ENCODE results near the gene APOD. TPM values are rescaled to one million over a fixed set of nuclear protein-coding genes. Genes with fewer than 3 reads are reported as not detected.
A peak's percentile ranks its signal among the peaks of the same experiment; 100 is the strongest.

Gene APOD
- total and polyA plus RNA-seq, 7 donors = 265 to 629 (median 370) TPM

- intact Hi-C loops (cut with DNase I) = no loop called here
- Histone ChIP-seq H3K4me3 (no peak overlapping the region), H3K4me1 (peaks cover 31% of the 10 kb centered on the region), H3K27me3 (ENCODE audit: insufficient read depth in 3 of 3, low read length in 2 of 3) (no peaks in the 10 kb centered on the region), H3K9me3 (no peaks in the 10 kb centered on the region), H3K36me3 (ENCODE audit: insufficient read depth in 1 of 2, low read depth in 1 of 2) (peaks cover 0 to 10% of the 10 kb centered on the region in 2 donors), H3K27ac (no peak overlapping the region)
- ATAC-seq (no peak), DNase-seq (no peak)
- no peak for TF ChIP-seq CTCF (IDR thresholded peaks at IDR 0.05)
- WGBS, 3 donors = 76 to 80% (median 79%) methylated on average over 9 of the region's 9 CpGs
Observed at GRCh38 chr3:195577645-195578177, 6.0 kb downstream of the APOD start.

- H3K36me3 ChIP-seq (ENCODE audit: insufficient read depth in 1 of 2, low read depth in 1 of 2) = peaks cover 0 to 19% of the 10 kb centered on the region in 2 donors
- H3K27ac ChIP-seq = peak overlapping the region; percentile 83
- no peaks in the 10 kb centered on the region for H3K27me3 ChIP-seq (ENCODE audit: insufficient read depth in 3 of 3, low read length in 2 of 3)
- 23 to 37% (median 29%) methylated on average over 8 of the region's 8 CpGs for WGBS, 3 donors
- peaks cover 23% of the 10 kb centered on the region for H3K4me1 ChIP-seq
- TF ChIP-seq CTCF (IDR thresholded peaks at IDR 0.05) = no peak
- peak; percentile 89 to 92 (median 90) for ATAC-seq
- intact Hi-C loops (cut with DNase I) = loop anchor here in 1 of 2 donors (2.0 kb wide), 1 partner anchor 14 kb away; no protein-coding TSS in a partner anchor
- no peak overlapping the region for H3K4me3 ChIP-seq
- no peaks in the 10 kb centered on the region for H3K9me3 ChIP-seq
- no peak for DNase-seq
Observed at GRCh38 chr3:195574497-195575304, 9.0 kb downstream of the APOD start.

- H3K27me3 ChIP-seq (ENCODE audit: insufficient read depth in 3 of 3, low read length in 2 of 3) = no peaks in the 10 kb centered on the region
- H3K36me3 ChIP-seq (ENCODE audit: insufficient read depth in 1 of 2, low read depth in 1 of 2) = peaks cover 0 to 19% of the 10 kb centered on the region in 2 donors
- intact Hi-C loops (cut with DNase I) = loop anchor here in 1 of 2 donors (2.0 kb wide), 1 partner anchor 13 kb away; no protein-coding TSS in a partner anchor
- TF ChIP-seq CTCF (IDR thresholded peaks at IDR 0.05) = no peak
- peak overlapping the region; percentile 83 for H3K27ac ChIP-seq
- peaks cover 23% of the 10 kb centered on the region for H3K4me1 ChIP-seq
- 54 to 85% (median 71%) methylated on average over 19 of the region's 19 CpGs for WGBS, 3 donors
- H3K9me3 ChIP-seq = no peaks in the 10 kb centered on the region
- ATAC-seq (peak; percentile 70 to 86 (median 80)), DNase-seq (peak in 1 of 2 donors; percentile 64)
- no peak overlapping the region for H3K4me3 ChIP-seq
Observed at GRCh38 chr3:195573611-195574496, 9.9 kb downstream of the APOD start.

GRCh38 chr3:195571361-195571760 lies 12.4 kb downstream of the APOD start:
- Histone ChIP-seq H3K4me3 (no peak overlapping the region), H3K36me3 (ENCODE audit: insufficient read depth in 1 of 2, low read depth in 1 of 2) (peaks cover 0 to 19% of the 10 kb centered on the region in 2 donors), H3K27me3 (ENCODE audit: insufficient read depth in 3 of 3, low read length in 2 of 3) (no peaks in the 10 kb centered on the region), H3K27ac (no peak overlapping the region), H3K9me3 (no peaks in the 10 kb centered on the region), H3K4me1 (peaks cover 23% of the 10 kb centered on the region)
- DNase-seq (no peak), ATAC-seq (no peak)
- intact Hi-C loops (cut with DNase I) = no loop called here
- no peak for TF ChIP-seq CTCF (IDR thresholded peaks at IDR 0.05)
- 68 to 75% (median 74%) methylated on average over 6 of the region's 6 CpGs for WGBS, 3 donors

Measured in psoas muscle (tissue), 8 donors.